GM23248 (cell line): ENCODE measurements around the gene FSD1L.

ENCODE experiments used
- EZH2 ChIP-seq: fragments of 200-600 bp; sonication (generic); IDR thresholded peaks from 2 replicates; pipeline ENCODE4 v1.6.1; 2018; ENCODE audit warnings: antibody characterized with exemption, mild to moderate bottlenecking; ENCODE audit not compliant: insufficient read depth, poor library complexity, severe bottlenecking
- EZH2phosphoT487 ChIP-seq: fragments of 200-600 bp; sonication (generic); IDR thresholded peaks from 2 replicates; pipeline ENCODE4 v1.6.1; 2018; ENCODE audit warnings: antibody characterized with exemption, moderate library complexity, mild to moderate bottlenecking, low read depth; ENCODE audit not compliant: insufficient read depth

- TF ChIP-seq EZH2, result no peak
- no peak for TF ChIP-seq EZH2phosphoT487
These were observed 106.2 kb downstream of the FSD1L start for GRCh38 chr9:105554042-105554441.
